ENCODE measurements around the gene CCR5.
"Not testable (repeated sequence)": the region's sequence is repeated elsewhere in the genome, so short reads cannot be mapped to it uniquely, and the experiment has no call there.

CCR5 gene

DNA sequence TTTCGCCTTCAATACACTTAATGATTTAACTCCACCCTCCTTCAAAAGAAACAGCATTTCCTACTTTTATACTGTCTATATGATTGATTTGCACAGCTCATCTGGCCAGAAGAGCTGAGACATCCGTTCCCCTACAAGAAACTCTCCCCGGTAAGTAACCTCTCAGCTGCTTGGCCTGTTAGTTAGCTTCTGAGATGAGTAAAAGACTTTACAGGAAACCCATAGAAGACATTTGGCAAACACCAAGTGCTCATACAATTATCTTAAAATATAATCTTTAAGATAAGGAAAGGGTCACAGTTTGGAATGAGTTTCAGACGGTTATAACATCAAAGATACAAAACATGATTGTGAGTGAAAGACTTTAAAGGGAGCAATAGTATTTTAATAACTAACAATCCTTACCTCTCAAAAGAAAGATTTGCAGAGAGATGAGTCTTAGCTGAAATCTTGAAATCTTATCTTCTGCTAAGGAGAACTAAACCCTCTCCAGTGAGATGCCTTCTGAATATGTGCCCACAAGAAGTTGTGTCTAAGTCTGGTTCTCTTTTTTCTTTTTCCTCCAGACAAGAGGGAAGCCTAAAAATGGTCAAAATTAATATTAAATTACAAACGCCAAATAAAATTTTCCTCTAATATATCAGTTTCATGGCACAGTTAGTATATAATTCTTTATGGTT lies at the start of gene CCR5:
Gene CCR5 (plus strand): TSS at position 108 of the 680 bp plus-strand sequence. CDS start 1,957 bp downstream, outside the sequence.
- peaks cover 0 to 6% (median 3%) of the 10 kb centered on the region in 5 donors for H3K27me3 ChIP-seq (ENCODE audit: control insufficient read depth in 5 of 5, insufficient read depth in 4 of 5, low read length in 5 of 5)
- no peak within 1 kb of the TSS for H3K27ac ChIP-seq (ENCODE audit: low read depth, low read length)
- H3K36me3 ChIP-seq (ENCODE audit: control insufficient read depth in 5 of 5, insufficient read depth in 5 of 5, low read length in 5 of 5) = no peaks in the 10 kb centered on the region
- H3K9me3 ChIP-seq (ENCODE audit: control insufficient read depth in 5 of 5, low read length in 5 of 5) = no peaks in the 10 kb centered on the region
- H3K9ac ChIP-seq (ENCODE audit: low read length in 5 of 5) = no peak within 1 kb of the TSS
- peaks cover 0 to 6% (median 0%) of the 10 kb centered on the region in 5 donors for H3K4me1 ChIP-seq (ENCODE audit: control insufficient read depth in 5 of 5, insufficient read depth in 5 of 5, low read length in 5 of 5)
- no peak within 1 kb of the TSS for H3K4me3 ChIP-seq (ENCODE audit: low read depth in 1 of 5, low read length in 5 of 5)

DNA sequence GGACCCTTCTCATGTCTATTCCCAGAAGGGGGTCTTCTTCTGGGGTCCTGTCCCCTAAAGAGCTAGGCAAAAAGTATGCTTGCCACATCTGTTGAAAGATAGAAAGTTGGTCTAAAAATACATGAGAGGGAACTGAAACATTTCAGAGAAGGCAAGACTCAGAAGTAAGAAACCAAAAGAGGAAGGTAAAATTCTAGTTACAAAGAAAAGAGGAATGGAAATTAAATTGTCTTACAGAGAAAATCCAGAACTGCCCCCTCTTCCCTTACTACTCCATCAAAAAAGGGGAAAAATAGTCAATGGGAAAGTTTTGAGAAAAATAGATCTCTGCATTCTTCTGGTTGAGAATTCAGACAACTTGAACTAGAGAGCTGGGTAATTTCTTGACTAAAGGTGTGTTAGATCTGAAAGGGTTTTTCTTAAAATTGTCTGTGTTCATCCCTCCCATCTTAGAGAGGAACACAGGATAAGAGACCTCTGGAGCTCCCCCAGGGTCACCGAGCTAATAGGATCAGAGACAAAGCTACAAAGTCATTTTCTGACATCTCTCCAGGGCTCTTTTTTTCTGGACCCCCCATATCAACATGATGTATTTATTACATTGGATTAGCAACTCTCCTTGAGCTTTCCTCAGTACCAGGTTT lies 49.2 kb upstream of the CCR5 start:
- Histone ChIP-seq H3K4me1 (ENCODE audit: control insufficient read depth in 5 of 5, insufficient read depth in 5 of 5, low read length in 5 of 5) (peaks cover 0 to 1% (median 0%) of the 10 kb centered on the region in 5 donors), H3K27ac (ENCODE audit: low read depth, low read length) (no peak overlapping the region)

DNA sequence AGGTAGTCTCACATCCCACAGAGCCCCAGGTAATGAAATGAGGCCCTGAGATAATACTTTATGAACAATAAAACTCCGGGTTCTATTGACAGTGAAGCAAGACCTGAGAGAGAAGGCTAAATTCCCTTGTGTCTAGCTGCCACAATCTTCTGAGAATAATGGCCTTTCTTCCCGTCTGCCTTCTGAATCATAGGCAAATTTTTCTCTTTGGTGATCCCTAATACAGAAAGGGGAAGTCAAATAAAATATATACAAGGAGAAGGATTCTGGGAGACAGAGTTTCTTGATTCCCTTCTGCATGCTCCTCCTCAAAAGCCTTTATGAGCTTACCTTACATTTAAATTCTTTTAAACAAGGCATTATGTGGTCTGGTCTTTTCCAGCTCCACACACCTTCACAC lies 46.7 kb upstream of the CCR5 start:
- no peaks in the 10 kb centered on the region for H3K4me1 ChIP-seq (ENCODE audit: control insufficient read depth in 5 of 5, insufficient read depth in 5 of 5, low read length in 5 of 5)
- no peaks in the 10 kb centered on the region for H3K36me3 ChIP-seq (ENCODE audit: control insufficient read depth in 5 of 5, insufficient read depth in 5 of 5, low read length in 5 of 5)
- H3K4me3 ChIP-seq (ENCODE audit: low read depth in 1 of 5, low read length in 5 of 5) = no peak overlapping the region
- H3K27me3 ChIP-seq (ENCODE audit: control insufficient read depth in 5 of 5, insufficient read depth in 4 of 5, low read length in 5 of 5) = no peaks in the 10 kb centered on the region
- peaks cover 0 to 2% (median 0%) of the 10 kb centered on the region in 5 donors for H3K9me3 ChIP-seq (ENCODE audit: control insufficient read depth in 5 of 5, low read length in 5 of 5)
- no peak overlapping the region for H3K9ac ChIP-seq (ENCODE audit: low read length in 5 of 5)
- no peak overlapping the region for H3K27ac ChIP-seq (ENCODE audit: low read depth, low read length)

More for the DNA sequence above, 49.2 kb upstream of the CCR5 start:
- Histone ChIP-seq H3K36me3 (ENCODE audit: control insufficient read depth in 5 of 5, insufficient read depth in 5 of 5, low read length in 5 of 5) (no peaks in the 10 kb centered on the region), H3K4me3 (ENCODE audit: low read depth in 1 of 5, low read length in 5 of 5) (no peak overlapping the region), H3K27me3 (ENCODE audit: control insufficient read depth in 5 of 5, insufficient read depth in 4 of 5, low read length in 5 of 5) (no peaks in the 10 kb centered on the region), H3K9me3 (ENCODE audit: control insufficient read depth in 5 of 5, low read length in 5 of 5) (no peaks in the 10 kb centered on the region), H3K9ac (ENCODE audit: low read length in 5 of 5) (no peak overlapping the region)

GRCh38 chr3:46325645-46326300 lies 45.0 kb upstream of the CCR5 start:
- no peaks in the 10 kb centered on the region for H3K36me3 ChIP-seq (ENCODE audit: control insufficient read depth in 5 of 5, insufficient read depth in 5 of 5, low read length in 5 of 5)
- H3K4me1 ChIP-seq (ENCODE audit: control insufficient read depth in 5 of 5, insufficient read depth in 5 of 5, low read length in 5 of 5) = no peaks in the 10 kb centered on the region
- H3K27ac ChIP-seq (ENCODE audit: low read depth, low read length) = no peak overlapping the region
- no peaks in the 10 kb centered on the region for H3K27me3 ChIP-seq (ENCODE audit: control insufficient read depth in 5 of 5, insufficient read depth in 4 of 5, low read length in 5 of 5)
- H3K9ac ChIP-seq (ENCODE audit: low read length in 5 of 5) = no peak overlapping the region
- H3K9me3 ChIP-seq (ENCODE audit: control insufficient read depth in 5 of 5, low read length in 5 of 5) = peaks cover 0 to 2% (median 0%) of the 10 kb centered on the region in 5 donors
- H3K4me3 ChIP-seq (ENCODE audit: low read depth in 1 of 5, low read length in 5 of 5) = no peak overlapping the region

- H3K27me3 ChIP-seq (ENCODE audit: control insufficient read depth in 5 of 5, insufficient read depth in 4 of 5, low read length in 5 of 5); H3K4me1 ChIP-seq (ENCODE audit: control insufficient read depth in 5 of 5, insufficient read depth in 5 of 5, low read length in 5 of 5); H3K36me3 ChIP-seq (ENCODE audit: control insufficient read depth in 5 of 5, insufficient read depth in 5 of 5, low read length in 5 of 5); H3K4me3 ChIP-seq (ENCODE audit: low read depth in 1 of 5, low read length in 5 of 5); H3K9ac ChIP-seq (ENCODE audit: low read length in 5 of 5); H3K27ac ChIP-seq (ENCODE audit: low read depth, low read length); H3K9me3 ChIP-seq (ENCODE audit: control insufficient read depth in 5 of 5, low read length in 5 of 5): not testable (repeated sequence)
Measured at GRCh38 chr3:46330676-46331075, 40.1 kb upstream of the CCR5 start.

GRCh38 chr3:46334741-46335478 lies 35.8 kb upstream of the CCR5 start:
- Histone ChIP-seq H3K27me3 (ENCODE audit: control insufficient read depth in 5 of 5, insufficient read depth in 4 of 5, low read length in 5 of 5) (no peaks in the 10 kb centered on the region), H3K4me3 (ENCODE audit: low read depth in 1 of 5, low read length in 5 of 5) (no peak overlapping the region), H3K36me3 (ENCODE audit: control insufficient read depth in 5 of 5, insufficient read depth in 5 of 5, low read length in 5 of 5) (no peaks in the 10 kb centered on the region), H3K9me3 (ENCODE audit: control insufficient read depth in 5 of 5, low read length in 5 of 5) (peaks cover 3 to 13% (median 8%) of the 10 kb centered on the region in 5 donors), H3K27ac (ENCODE audit: low read depth, low read length) (no peak overlapping the region), H3K9ac (ENCODE audit: low read length in 5 of 5) (no peak overlapping the region), H3K4me1 (ENCODE audit: control insufficient read depth in 5 of 5, insufficient read depth in 5 of 5, low read length in 5 of 5) (no peaks in the 10 kb centered on the region)

GRCh38 chr3:46335541-46335940 lies 35.2 kb upstream of the CCR5 start:
- peaks cover 3 to 13% (median 8%) of the 10 kb centered on the region in 5 donors for H3K9me3 ChIP-seq (ENCODE audit: control insufficient read depth in 5 of 5, low read length in 5 of 5)
- no peak overlapping the region for H3K4me3 ChIP-seq (ENCODE audit: low read depth in 1 of 5, low read length in 5 of 5)
- H3K4me1 ChIP-seq (ENCODE audit: control insufficient read depth in 5 of 5, insufficient read depth in 5 of 5, low read length in 5 of 5) = no peaks in the 10 kb centered on the region
- no peak overlapping the region for H3K9ac ChIP-seq (ENCODE audit: low read length in 5 of 5)
- H3K27ac ChIP-seq (ENCODE audit: low read depth, low read length) = no peak overlapping the region
- no peaks in the 10 kb centered on the region for H3K27me3 ChIP-seq (ENCODE audit: control insufficient read depth in 5 of 5, insufficient read depth in 4 of 5, low read length in 5 of 5)
- H3K36me3 ChIP-seq (ENCODE audit: control insufficient read depth in 5 of 5, insufficient read depth in 5 of 5, low read length in 5 of 5) = no peaks in the 10 kb centered on the region

DNA sequence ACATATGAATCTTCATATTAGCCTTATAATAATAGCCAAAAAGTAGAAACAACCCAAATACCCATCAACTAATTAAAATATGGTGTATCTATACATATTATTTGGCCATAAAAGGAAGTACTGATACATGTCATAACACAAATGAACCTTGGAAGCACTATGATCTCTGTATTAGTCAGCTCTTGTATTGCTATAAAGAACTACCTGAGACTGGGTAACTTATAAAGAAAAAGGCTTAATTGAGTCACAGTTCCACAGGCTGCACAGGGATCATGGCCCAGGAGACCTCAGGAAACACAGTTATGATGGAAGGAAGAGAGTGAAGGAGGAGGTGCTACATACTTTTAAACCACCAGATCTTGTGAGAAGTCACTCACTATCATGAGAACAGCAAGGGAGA lies 32.8 kb upstream of the CCR5 start:
- no peaks in the 10 kb centered on the region for H3K4me1 ChIP-seq (ENCODE audit: control insufficient read depth in 5 of 5, insufficient read depth in 5 of 5, low read length in 5 of 5)
- no peak overlapping the region for H3K9ac ChIP-seq (ENCODE audit: low read length in 5 of 5)
- H3K4me3 ChIP-seq (ENCODE audit: low read depth in 1 of 5, low read length in 5 of 5) = no peak overlapping the region
- no peaks in the 10 kb centered on the region for H3K27me3 ChIP-seq (ENCODE audit: control insufficient read depth in 5 of 5, insufficient read depth in 4 of 5, low read length in 5 of 5)
- H3K36me3 ChIP-seq (ENCODE audit: control insufficient read depth in 5 of 5, insufficient read depth in 5 of 5, low read length in 5 of 5) = no peaks in the 10 kb centered on the region
- H3K27ac ChIP-seq (ENCODE audit: low read depth, low read length) = no peak overlapping the region
- H3K9me3 ChIP-seq (ENCODE audit: control insufficient read depth in 5 of 5, low read length in 5 of 5) = peaks cover 3 to 13% (median 8%) of the 10 kb centered on the region in 5 donors

DNA sequence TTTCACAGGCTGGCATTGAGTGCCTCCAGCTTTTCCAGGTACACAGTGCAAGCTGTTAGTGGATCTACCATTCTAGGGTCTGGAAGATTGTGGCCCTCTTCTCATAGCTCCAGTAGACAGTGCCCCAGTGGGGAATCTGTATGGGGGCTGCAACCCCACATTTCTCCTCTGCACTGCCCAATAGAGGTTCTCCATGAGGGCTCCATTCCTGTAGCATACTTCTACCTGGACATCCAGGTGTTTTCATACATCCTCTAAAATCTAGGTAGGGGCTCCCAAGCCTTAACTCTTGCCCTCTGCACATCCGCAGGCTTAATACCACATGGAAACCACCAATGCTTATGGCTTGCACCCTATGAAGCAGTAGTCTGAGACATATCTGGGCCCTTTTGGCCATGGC lies 31.9 kb upstream of the CCR5 start:
- Histone ChIP-seq H3K4me1 (ENCODE audit: control insufficient read depth in 5 of 5, insufficient read depth in 5 of 5, low read length in 5 of 5) (no peaks in the 10 kb centered on the region), H3K9me3 (ENCODE audit: control insufficient read depth in 5 of 5, low read length in 5 of 5) (peaks cover 3 to 13% (median 8%) of the 10 kb centered on the region in 5 donors), H3K9ac (ENCODE audit: low read length in 5 of 5) (no peak overlapping the region), H3K36me3 (ENCODE audit: control insufficient read depth in 5 of 5, insufficient read depth in 5 of 5, low read length in 5 of 5) (no peaks in the 10 kb centered on the region), H3K27me3 (ENCODE audit: control insufficient read depth in 5 of 5, insufficient read depth in 4 of 5, low read length in 5 of 5) (no peaks in the 10 kb centered on the region), H3K4me3 (ENCODE audit: low read depth in 1 of 5, low read length in 5 of 5) (no peak overlapping the region), H3K27ac (ENCODE audit: low read depth, low read length) (no peak overlapping the region)
